HL-60/S4 treated with retinoic acid at 250 ng/mL for 4 days and 3 days (cell line): Measurements from ENCODE around the gene ZNF558.
"Not testable (repeated sequence)": the region's sequence is repeated elsewhere in the genome, so short reads cannot be mapped to it uniquely, and the experiment has no call there.

Source experiments
- in situ Hi-C: fragments of 300-500 bp; cut with MboI; formaldehyde crosslinking; loops from 2 replicates; pipeline ENCODE4 v1.7.0; 2022; ENCODE audit warnings: low sequenced_read_pairs

ZNF558 gene

GRCh38 chr19:8811315-8812172, 20.6 kb downstream of the ZNF558 start:
- in situ Hi-C loops = no loop called here

GRCh38 chr19:8806661-8807060, 25.4 kb downstream of the ZNF558 start:
- in situ Hi-C loops = no loop called here

- in situ Hi-C loops = no loop called here
Observed at GRCh38 chr19:8794823-8795222, 37.3 kb downstream of the ZNF558 start.

GRCh38 chr19:8773587-8773986, 58.5 kb downstream of the ZNF558 start:
- in situ Hi-C loops = not testable (repeated sequence)

GRCh38 chr19:8769265-8769664, 62.8 kb downstream of the ZNF558 start:
- in situ Hi-C loops = not testable (repeated sequence)

- in situ Hi-C loops = not testable (repeated sequence)
Observed at GRCh38 chr19:8767257-8767656, 64.8 kb downstream of the ZNF558 start.
